ENCODE measurements around the gene SYNDIG1. TPM values are rescaled to one million over a fixed set of nuclear protein-coding genes. Genes with fewer than 3 reads are reported as not detected.

SYNDIG1 gene
- total RNA-seq, 4 donors from 2014 or later, result 0.27 to 0.32 TPM; not detected in 2

- intact Hi-C loops (cut with DNase I; ENCODE audit: low total_unique reads) (no loop called here), in situ Hi-C loops (cut with MboI; ENCODE audit: low pct_ligation_motif_present in 1 of 4, low pct_unique_long_range_greater_than_20kb in 1 of 4, low sequenced_read_pairs in 3 of 4) (no loop called here)
- no peaks in the 10 kb centered on the region for H3K27me3 ChIP-seq
- no peaks in the 10 kb centered on the region for H3K36me3 ChIP-seq
- no peak for DNase-seq
- H3K27ac ChIP-seq, result no peak overlapping the region
- TF ChIP-seq, protein P1, sequence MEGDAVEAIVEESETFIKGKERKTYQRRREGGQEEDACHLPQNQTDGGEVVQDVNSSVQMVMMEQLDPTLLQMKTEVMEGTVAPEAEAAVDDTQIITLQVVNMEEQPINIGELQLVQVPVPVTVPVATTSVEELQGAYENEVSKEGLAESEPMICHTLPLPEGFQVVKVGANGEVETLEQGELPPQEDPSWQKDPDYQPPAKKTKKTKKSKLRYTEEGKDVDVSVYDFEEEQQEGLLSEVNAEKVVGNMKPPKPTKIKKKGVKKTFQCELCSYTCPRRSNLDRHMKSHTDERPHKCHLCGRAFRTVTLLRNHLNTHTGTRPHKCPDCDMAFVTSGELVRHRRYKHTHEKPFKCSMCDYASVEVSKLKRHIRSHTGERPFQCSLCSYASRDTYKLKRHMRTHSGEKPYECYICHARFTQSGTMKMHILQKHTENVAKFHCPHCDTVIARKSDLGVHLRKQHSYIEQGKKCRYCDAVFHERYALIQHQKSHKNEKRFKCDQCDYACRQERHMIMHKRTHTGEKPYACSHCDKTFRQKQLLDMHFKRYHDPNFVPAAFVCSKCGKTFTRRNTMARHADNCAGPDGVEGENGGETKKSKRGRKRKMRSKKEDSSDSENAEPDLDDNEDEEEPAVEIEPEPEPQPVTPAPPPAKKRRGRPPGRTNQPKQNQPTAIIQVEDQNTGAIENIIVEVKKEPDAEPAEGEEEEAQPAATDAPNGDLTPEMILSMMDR (IDR thresholded peaks at IDR 0.05), result no peak
- TF ChIP-seq POLR2A (IDR thresholded peaks at IDR 0.05), result no peak
- TF ChIP-seq EP300 (IDR thresholded peaks at IDR 0.05; ENCODE audit: low read depth), result no peak
- no peak for TF ChIP-seq POLR2AphosphoS5 (IDR thresholded peaks at IDR 0.05)
- 87% methylated on average over 14 of the region's 14 CpGs; no CpG with 5 or more reads in 1 of the 2 donors for WGBS, 2 donors (ENCODE audit: low coverage in 1 of 2)
- H3K4me1 ChIP-seq, result no peaks in the 10 kb centered on the region
- H3K9me3 ChIP-seq, result peaks cover 0 to 4% of the 10 kb centered on the region in 2 donors
- no peak overlapping the region for H3K4me3 ChIP-seq
Observed at GRCh38 chr20:24535941-24536730, 66.7 kb downstream of the SYNDIG1 start.

- H3K27ac ChIP-seq, result no peak overlapping the region
- TF ChIP-seq POLR2AphosphoS5 (IDR thresholded peaks at IDR 0.05) (no peak), EP300 (IDR thresholded peaks at IDR 0.05; ENCODE audit: low read depth) (no peak), POLR2A (IDR thresholded peaks at IDR 0.05) (no peak)
- TF ChIP-seq, protein P1 (IDR thresholded peaks at IDR 0.05), result no peak
- no peaks in the 10 kb centered on the region for H3K27me3 ChIP-seq
- H3K4me3 ChIP-seq, result no peak overlapping the region
- H3K9me3 ChIP-seq, result peaks cover 0 to 4% of the 10 kb centered on the region in 2 donors
- intact Hi-C loops (cut with DNase I; ENCODE audit: low total_unique reads), result no loop called here
- H3K4me1 ChIP-seq, result no peaks in the 10 kb centered on the region
- no peak for DNase-seq
- WGBS, 2 donors (ENCODE audit: low coverage in 1 of 2), result 83% methylated on average over 1 of the region's 1 CpG; no CpG with 5 or more reads in 1 of the 2 donors
- H3K36me3 ChIP-seq, result no peaks in the 10 kb centered on the region
- in situ Hi-C loops (cut with MboI; ENCODE audit: low pct_ligation_motif_present in 1 of 4, low pct_unique_long_range_greater_than_20kb in 1 of 4, low sequenced_read_pairs in 3 of 4), result no loop called here
Observed at GRCh38 chr20:24537210-24537609, 67.8 kb downstream of the SYNDIG1 start.

GRCh38 chr20:24542721-24543120 is 73.3 kb downstream of the SYNDIG1 start:
- Histone ChIP-seq H3K27me3 (no peaks in the 10 kb centered on the region), H3K27ac (no peak overlapping the region), H3K9me3 (peaks cover 0 to 4% of the 10 kb centered on the region in 2 donors), H3K4me1 (no peaks in the 10 kb centered on the region), H3K4me3 (no peak overlapping the region), H3K36me3 (no peaks in the 10 kb centered on the region)
- TF ChIP-seq EP300 (IDR thresholded peaks at IDR 0.05; ENCODE audit: low read depth) (no peak), POLR2AphosphoS5 (IDR thresholded peaks at IDR 0.05) (no peak), POLR2A (IDR thresholded peaks at IDR 0.05) (no peak)
- TF ChIP-seq, protein P1 (IDR thresholded peaks at IDR 0.05), result no peak
- intact Hi-C loops (cut with DNase I; ENCODE audit: low total_unique reads), result no loop called here
- 46 to 79% methylated on average over 2 to 3 of the region's 3 CpGs for WGBS, 2 donors (ENCODE audit: low coverage in 1 of 2)
- in situ Hi-C loops (cut with MboI; ENCODE audit: low pct_ligation_motif_present in 1 of 4, low pct_unique_long_range_greater_than_20kb in 1 of 4, low sequenced_read_pairs in 3 of 4), result no loop called here
- no peak for DNase-seq

DNA sequence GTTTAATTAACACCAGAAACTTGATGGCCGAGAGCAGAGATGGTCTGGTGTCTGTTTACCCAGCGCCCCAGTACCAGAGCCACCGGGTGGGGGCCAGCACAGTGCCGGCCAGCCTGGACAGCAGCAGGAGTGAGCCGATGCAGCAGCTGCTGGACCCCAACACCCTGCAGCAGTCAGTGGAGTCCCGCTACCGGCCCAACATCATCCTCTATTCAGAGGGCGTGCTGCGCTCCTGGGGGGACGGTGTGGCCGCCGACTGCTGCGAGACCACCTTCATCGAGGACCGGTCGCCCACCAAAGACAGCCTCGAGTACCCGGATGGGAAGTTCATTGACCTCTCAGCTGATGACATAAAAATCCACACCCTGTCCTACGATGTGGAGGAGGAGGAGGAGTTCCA is 73.7 kb downstream of the SYNDIG1 start:
- intact Hi-C loops (cut with DNase I; ENCODE audit: low total_unique reads), result no loop called here
- no peaks in the 10 kb centered on the region for H3K27me3 ChIP-seq
- WGBS, 2 donors (ENCODE audit: low coverage in 1 of 2), result 88% methylated on average over 19 of the region's 19 CpGs; no CpG with 5 or more reads in 1 of the 2 donors

More for the DNA sequence above, 73.7 kb downstream of the SYNDIG1 start:
- in situ Hi-C loops (cut with MboI; ENCODE audit: low pct_ligation_motif_present in 1 of 4, low pct_unique_long_range_greater_than_20kb in 1 of 4, low sequenced_read_pairs in 3 of 4), result no loop called here
- Histone ChIP-seq H3K4me1 (no peaks in the 10 kb centered on the region), H3K4me3 (no peak overlapping the region), H3K9me3 (peaks cover 0 to 4% of the 10 kb centered on the region in 2 donors), H3K36me3 (no peaks in the 10 kb centered on the region), H3K27ac (no peak overlapping the region)
- TF ChIP-seq, protein P1 (IDR thresholded peaks at IDR 0.05), result no peak
- TF ChIP-seq POLR2AphosphoS5 (IDR thresholded peaks at IDR 0.05) (no peak), EP300 (IDR thresholded peaks at IDR 0.05; ENCODE audit: low read depth) (no peak), POLR2A (IDR thresholded peaks at IDR 0.05) (no peak)
- DNase-seq, result no peak

Measured in transverse colon (tissue), 4 donors.